Suprapubic skin (tissue), 3 donors: Measurements from ENCODE around the gene MYO9A.

Experiments
- EP300 ChIP-seq: sonication (generic); formaldehyde crosslinking; IDR thresholded peaks from one replicate; pipeline ENCODE4 v1.6.1; 2017; ENCODE audit warnings: antibody characterized with exemption
- POLR2A ChIP-seq, 2 donors: fragments of 450-650 bp; IDR thresholded peaks; one replicate each; pipeline ENCODE4 v1.6.1; 2017; ENCODE audit warnings: antibody characterized with exemption in 2 of 2, mild to moderate bottlenecking in 2 of 2, moderate library complexity in 2 of 2
- TF ChIP-seq, protein P1 (sequence below), 2 donors: fragments of 200-600 bp in 1 of 2; fragments of 450-650 bp in 1 of 2; sonication (generic) in 1 of 2; IDR thresholded peaks; one replicate each; pipeline ENCODE4 v1.5.1; 2016 to 2019; ENCODE audit warnings: antibody characterized with exemption in 2 of 2, mild to moderate bottlenecking in 1 of 2, moderate library complexity in 1 of 2

GRCh38 chr15:72105111-72105510, 12.8 kb downstream of the MYO9A start:
- TF ChIP-seq POLR2A (IDR thresholded peaks at IDR 0.05) (no peak), EP300 (no peak)
- TF ChIP-seq, protein P1, sequence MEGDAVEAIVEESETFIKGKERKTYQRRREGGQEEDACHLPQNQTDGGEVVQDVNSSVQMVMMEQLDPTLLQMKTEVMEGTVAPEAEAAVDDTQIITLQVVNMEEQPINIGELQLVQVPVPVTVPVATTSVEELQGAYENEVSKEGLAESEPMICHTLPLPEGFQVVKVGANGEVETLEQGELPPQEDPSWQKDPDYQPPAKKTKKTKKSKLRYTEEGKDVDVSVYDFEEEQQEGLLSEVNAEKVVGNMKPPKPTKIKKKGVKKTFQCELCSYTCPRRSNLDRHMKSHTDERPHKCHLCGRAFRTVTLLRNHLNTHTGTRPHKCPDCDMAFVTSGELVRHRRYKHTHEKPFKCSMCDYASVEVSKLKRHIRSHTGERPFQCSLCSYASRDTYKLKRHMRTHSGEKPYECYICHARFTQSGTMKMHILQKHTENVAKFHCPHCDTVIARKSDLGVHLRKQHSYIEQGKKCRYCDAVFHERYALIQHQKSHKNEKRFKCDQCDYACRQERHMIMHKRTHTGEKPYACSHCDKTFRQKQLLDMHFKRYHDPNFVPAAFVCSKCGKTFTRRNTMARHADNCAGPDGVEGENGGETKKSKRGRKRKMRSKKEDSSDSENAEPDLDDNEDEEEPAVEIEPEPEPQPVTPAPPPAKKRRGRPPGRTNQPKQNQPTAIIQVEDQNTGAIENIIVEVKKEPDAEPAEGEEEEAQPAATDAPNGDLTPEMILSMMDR (IDR thresholded peaks at IDR 0.05) = no peak
